Measurements from ENCODE around the gene TRIP10. TPM values are rescaled to one million over a fixed set of nuclear protein-coding genes. Genes with fewer than 3 reads are reported as not detected.

The TRIP10 gene
- polyA plus RNA-seq, 3 donors: 1.5 to 2.4 (median 1.9) TPM

DNA sequence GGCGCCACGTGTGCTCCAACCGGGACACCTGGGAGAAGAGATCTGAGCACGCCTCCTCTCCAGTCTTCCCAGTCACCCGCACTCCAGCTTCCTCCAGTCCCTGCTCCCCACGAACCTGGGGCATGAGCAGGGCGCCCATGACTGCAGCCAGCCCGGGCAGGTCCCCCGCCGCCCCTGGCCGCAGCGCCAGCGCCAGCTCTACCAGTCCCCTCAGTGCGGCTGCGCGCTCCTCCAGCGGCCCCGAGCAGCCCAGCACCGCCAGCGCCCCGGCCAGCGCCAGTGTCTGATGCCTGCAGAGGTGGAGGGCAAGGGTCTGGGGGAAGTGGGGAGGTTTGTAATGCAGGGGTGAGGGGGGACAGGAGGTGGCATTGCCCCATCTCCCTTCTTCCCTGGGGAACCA, 14.7 kb downstream of the TRIP10 start:
- WGBS (ENCODE audit: insufficient coverage): 97% methylated on average over 21 of the region's 22 CpGs
- Histone ChIP-seq H3K79me2 (ENCODE audit: insufficient read depth, low read length) (no peaks in the 10 kb centered on the region), H3K4me1 (ENCODE audit: control insufficient read depth in 1 of 2, insufficient read depth in 2 of 2, low read length in 2 of 2) (peaks cover 13 to 19% of the 10 kb centered on the region in 2 donors), H3K4me3 (replicated peaks in 1 of 3; ENCODE audit: low read depth in 2 of 3, low read length in 3 of 3) (peak overlapping the region in 1 of 3 experiments; percentile 35), H3K9ac (ENCODE audit: insufficient read depth, low read length, poor library complexity, severe bottlenecking) (no peak overlapping the region), H4K20me1 (ENCODE audit: insufficient read depth, low read length) (no peaks in the 10 kb centered on the region), H3K4me2 (replicated peaks; ENCODE audit: extremely low read depth, low read length, poor library complexity, severe bottlenecking) (peak overlapping the region; percentile 78), H3K27me3 (ENCODE audit: control insufficient read depth in 2 of 2, insufficient read depth in 2 of 2, low read length in 2 of 2) (no peaks in the 10 kb centered on the region), H3K36me3 (replicated peaks in 1 of 2; ENCODE audit: control insufficient read depth in 1 of 2, insufficient read depth in 2 of 2, low read length in 2 of 2) (no peaks in the 10 kb centered on the region), H3K9me3 (replicated peaks in 1 of 2; ENCODE audit: control insufficient read depth in 1 of 2, insufficient read depth in 1 of 2, low read length in 2 of 2) (no peaks in the 10 kb centered on the region), H3K27ac (ENCODE audit: low read depth in 1 of 2, low read length in 2 of 2) (peak overlapping the region in 1 of 2 donors; percentile 73), H2AFZ (ENCODE audit: insufficient read depth, low read depth, low read length, poor library complexity, severe bottlenecking) (peak overlapping the region; percentile 75)
- peaks cover 13% of the 10 kb centered on the region for H3K4me1 Mint-ChIP-seq
- DNase-seq: no peak
- no peaks in the 10 kb centered on the region for H3K36me3 Mint-ChIP-seq
- H3K4me3 Mint-ChIP-seq: no peak overlapping the region
- H3K27me3 Mint-ChIP-seq (ENCODE audit: low read depth in 3 of 3): peaks cover 2 to 14% (median 11%) of the 10 kb centered on the region in 3 donors
- no peaks in the 10 kb centered on the region for H3K9me3 Mint-ChIP-seq
- intact Hi-C loops (cut with micrococcal nuclease): no loop called here
- no peak overlapping the region for H3K27ac Mint-ChIP-seq
- TF ChIP-seq, protein P1, sequence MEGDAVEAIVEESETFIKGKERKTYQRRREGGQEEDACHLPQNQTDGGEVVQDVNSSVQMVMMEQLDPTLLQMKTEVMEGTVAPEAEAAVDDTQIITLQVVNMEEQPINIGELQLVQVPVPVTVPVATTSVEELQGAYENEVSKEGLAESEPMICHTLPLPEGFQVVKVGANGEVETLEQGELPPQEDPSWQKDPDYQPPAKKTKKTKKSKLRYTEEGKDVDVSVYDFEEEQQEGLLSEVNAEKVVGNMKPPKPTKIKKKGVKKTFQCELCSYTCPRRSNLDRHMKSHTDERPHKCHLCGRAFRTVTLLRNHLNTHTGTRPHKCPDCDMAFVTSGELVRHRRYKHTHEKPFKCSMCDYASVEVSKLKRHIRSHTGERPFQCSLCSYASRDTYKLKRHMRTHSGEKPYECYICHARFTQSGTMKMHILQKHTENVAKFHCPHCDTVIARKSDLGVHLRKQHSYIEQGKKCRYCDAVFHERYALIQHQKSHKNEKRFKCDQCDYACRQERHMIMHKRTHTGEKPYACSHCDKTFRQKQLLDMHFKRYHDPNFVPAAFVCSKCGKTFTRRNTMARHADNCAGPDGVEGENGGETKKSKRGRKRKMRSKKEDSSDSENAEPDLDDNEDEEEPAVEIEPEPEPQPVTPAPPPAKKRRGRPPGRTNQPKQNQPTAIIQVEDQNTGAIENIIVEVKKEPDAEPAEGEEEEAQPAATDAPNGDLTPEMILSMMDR (IDR thresholded peaks at IDR 0.05): no peak

- no peaks in the 10 kb centered on the region for H4K20me1 ChIP-seq (ENCODE audit: insufficient read depth, low read length)
- Mint-ChIP-seq H3K36me3 (no peaks in the 10 kb centered on the region), H3K4me3 (no peak overlapping the region), H3K27ac (peak overlapping the region in 2 of 7 donors; percentile 10 to 20), H3K9me3 (no peaks in the 10 kb centered on the region), H3K4me1 (peaks cover 13% of the 10 kb centered on the region), H3K27me3 (ENCODE audit: low read depth in 3 of 3) (peaks cover 1 to 11% (median 9%) of the 10 kb centered on the region in 3 donors)
- no peaks in the 10 kb centered on the region for H3K36me3 ChIP-seq (replicated peaks in 1 of 2; ENCODE audit: control insufficient read depth in 1 of 2, insufficient read depth in 2 of 2, low read length in 2 of 2)
- no peak for DNase-seq
- H3K79me2 ChIP-seq (ENCODE audit: insufficient read depth, low read length): no peaks in the 10 kb centered on the region
- intact Hi-C loops (cut with micrococcal nuclease): no loop called here
- TF ChIP-seq, protein P1 (IDR thresholded peaks at IDR 0.05): no peak
- H3K4me2 ChIP-seq (replicated peaks; ENCODE audit: extremely low read depth, low read length, poor library complexity, severe bottlenecking): no peak overlapping the region
- peaks cover 13 to 19% of the 10 kb centered on the region in 2 donors for H3K4me1 ChIP-seq (ENCODE audit: control insufficient read depth in 1 of 2, insufficient read depth in 2 of 2, low read length in 2 of 2)
- H3K27me3 ChIP-seq (ENCODE audit: control insufficient read depth in 2 of 2, insufficient read depth in 2 of 2, low read length in 2 of 2): no peaks in the 10 kb centered on the region
- H2AFZ ChIP-seq (ENCODE audit: insufficient read depth, low read depth, low read length, poor library complexity, severe bottlenecking): no peak overlapping the region
- H3K4me3 ChIP-seq (replicated peaks in 1 of 3; ENCODE audit: low read depth in 2 of 3, low read length in 3 of 3): no peak overlapping the region
- no peak overlapping the region for H3K9ac ChIP-seq (ENCODE audit: insufficient read depth, low read length, poor library complexity, severe bottlenecking)
- no peak overlapping the region for H3K27ac ChIP-seq (ENCODE audit: low read depth in 1 of 2, low read length in 2 of 2)
- WGBS (ENCODE audit: insufficient coverage): 94% methylated on average over 10 of the region's 23 CpGs
- H3K9me3 ChIP-seq (replicated peaks in 1 of 2; ENCODE audit: control insufficient read depth in 1 of 2, insufficient read depth in 1 of 2, low read length in 2 of 2): no peaks in the 10 kb centered on the region
These were observed 15.4 kb downstream of the TRIP10 start for GRCh38 chr19:6754653-6755463.
